Measurements from ENCODE around the gene ANKHD1.

DNA sequence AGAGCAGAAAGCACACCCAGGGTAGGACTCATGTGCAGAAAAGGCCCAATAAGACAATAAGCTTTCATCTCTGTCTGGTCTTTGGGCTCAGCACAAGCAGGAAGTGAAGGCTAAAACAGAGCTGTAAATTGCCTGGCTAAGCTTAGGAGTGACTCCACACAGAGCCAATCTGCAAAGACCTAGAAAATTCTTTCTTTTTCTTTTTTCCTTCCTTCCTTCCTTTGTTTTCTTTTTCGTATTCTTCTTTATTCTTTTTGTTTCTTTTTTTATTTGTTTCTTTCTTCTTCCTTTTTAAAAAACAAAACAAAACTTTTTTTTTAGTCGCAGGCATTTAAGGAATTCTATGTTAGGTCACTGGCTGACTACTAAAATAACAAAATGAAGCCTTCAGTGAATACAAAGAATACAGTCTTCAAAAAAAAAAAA, 175.2 kb downstream of the ANKHD1 start:
- TF ChIP-seq CTCF (IDR thresholded peaks at IDR 0.05) (no peak), EP300 (IDR thresholded peaks at IDR 0.05; ENCODE audit: low read depth) (no peak)

Measured in transverse colon (tissue), 3 donors.